Erythroblast (primary cell): ENCODE data around the gene GRM5.

Experiments
- GATA1 ChIP-seq: IDR thresholded peaks from 2 replicates; pipeline ENCODE4 v1.6.1; 2011; ENCODE audit warnings: low read depth, mild to moderate bottlenecking, control low read depth, low read length, moderate library complexity
- POLR2A ChIP-seq: IDR thresholded peaks from 2 replicates; pipeline ENCODE4 v1.6.1; 2011; ENCODE audit warnings: mild to moderate bottlenecking, low read length

- TF ChIP-seq POLR2A (no peak), GATA1 (no peak)
These were observed 589.8 kb downstream of the GRM5 start for GRCh38 chr11:88475991-88476418.
